ENCODE results near the gene ANO7.

Gene ANO7

DNA sequence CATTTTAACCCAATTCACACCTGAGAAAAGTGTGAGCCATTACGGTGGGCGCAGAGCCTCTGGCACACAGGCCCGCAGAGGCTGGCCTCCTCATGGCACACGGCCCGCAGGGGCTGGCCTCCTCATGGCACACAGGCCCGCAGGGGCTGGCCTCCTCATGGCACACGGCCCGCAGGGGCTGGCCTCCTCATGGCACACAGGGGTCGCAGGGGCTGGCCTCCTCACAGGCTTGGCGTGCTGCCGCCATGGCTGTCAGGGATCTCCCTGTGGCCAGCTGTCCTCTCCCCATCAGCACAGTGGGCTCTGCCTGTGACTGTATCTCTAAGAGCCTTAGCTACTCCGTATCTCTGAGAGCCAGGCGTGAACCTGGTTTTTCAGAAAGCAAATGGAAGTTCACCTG lies 24.6 kb downstream of the ANO7 start:
- no peak for DNase-seq

DNA sequence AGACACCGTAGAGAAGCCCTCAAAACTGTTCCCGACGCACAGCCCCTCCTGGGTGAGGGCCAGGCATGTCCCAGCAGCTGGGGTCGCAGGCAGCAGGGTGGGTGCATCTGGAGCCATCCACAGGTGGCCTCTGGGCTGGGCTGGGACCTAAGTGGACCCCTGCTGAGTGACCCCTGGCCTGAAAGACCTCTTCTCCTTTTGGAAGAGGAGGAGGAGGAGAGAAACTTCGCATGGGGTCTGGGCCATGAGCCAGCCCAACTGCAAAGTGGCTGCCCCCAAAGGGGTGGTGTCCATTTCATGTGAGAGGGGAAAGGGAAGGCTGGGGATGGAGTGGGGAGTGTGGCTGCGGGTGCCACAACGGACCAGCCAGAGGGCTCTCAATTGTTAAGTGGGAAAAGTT lies 25.1 kb downstream of the ANO7 start:
- no peak for DNase-seq

DNA sequence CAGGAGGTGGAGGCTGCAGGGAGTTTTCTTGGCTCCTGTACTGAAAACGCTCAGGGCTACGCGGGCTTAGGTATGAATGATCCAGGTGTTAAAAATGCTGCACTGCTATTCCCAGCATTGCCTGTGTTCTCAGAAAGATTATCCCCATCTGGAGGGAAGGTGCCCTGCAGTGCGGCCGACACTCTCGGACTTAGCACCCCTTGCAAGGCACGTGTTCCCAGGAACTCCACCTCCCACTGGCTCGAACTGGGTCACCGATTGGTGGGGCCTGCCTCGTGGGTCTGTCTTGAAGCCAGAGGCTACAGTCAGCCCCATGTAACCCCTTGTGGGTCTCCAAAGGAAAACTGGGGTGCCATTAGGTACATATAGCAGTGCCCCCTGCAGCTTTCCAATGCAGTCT lies 25.7 kb downstream of the ANO7 start:
- DNase-seq = no peak

DNA sequence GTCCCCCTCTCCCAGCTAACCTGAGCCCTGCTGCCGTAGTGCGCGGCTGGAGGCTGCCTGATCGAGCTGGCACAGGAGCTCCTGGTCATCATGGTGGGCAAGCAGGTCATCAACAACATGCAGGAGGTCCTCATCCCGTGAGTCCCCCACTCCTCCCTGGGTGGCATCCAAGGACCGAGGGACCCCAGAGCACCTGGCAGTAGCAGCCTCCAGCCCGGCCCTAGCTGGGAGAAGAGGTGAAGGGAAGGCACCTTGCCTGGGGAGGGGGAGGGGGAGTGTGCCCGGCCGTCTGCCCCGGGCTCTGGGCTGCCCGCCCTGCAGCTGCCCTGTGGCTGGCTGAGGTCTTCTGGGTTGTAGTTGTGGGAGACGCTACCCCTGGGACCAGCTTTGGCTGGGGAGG lies 26.3 kb downstream of the ANO7 start:
- no peak for DNase-seq

DNA sequence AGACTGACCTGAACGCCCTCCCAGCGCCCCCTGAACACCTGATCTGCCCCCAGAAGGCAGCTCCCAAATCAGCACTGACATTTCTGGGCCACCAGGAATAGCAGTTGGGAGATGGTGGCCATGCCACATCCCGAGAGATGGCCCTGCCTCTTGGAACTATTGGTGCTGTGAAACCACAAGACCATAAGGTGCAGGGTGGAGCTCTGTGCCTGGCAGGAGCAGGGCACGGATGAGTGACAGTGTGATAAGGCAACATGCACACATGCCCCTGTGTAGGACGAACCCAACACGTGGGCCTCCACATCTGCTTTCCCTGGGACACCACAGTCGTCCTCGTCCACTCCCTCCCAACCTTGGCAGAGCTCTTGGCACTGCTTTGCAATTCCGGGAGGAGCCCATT lies 26.9 kb downstream of the ANO7 start:
- no peak for DNase-seq

DNA sequence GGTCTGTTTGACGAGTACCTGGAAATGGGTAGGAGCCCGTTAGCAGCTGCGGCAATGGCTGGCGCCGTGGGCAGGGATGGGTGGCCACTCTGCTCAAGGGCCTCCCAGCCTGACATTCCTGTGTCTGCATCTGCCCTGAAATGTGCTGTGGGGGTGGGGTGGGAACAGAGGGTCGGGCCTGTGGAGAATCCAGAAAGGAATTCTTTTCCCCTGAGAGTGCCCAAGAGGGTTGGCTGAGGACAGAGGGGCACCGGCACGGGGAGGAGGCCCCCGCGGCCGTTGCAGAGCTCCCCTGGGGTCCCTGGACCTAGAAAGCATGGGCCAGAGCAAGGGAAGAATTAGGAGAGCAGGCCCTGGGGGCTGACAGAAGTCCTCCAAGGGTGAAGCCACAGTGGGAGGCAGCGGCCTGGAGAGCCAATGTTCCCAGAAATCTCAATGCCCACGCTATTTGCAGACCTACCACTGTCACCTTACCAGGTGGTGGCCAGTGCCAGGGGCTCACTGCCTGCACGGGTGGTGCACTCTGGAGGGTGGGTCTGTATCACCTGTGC lies 27.8 kb downstream of the ANO7 start:
- no peak for DNase-seq

DNA sequence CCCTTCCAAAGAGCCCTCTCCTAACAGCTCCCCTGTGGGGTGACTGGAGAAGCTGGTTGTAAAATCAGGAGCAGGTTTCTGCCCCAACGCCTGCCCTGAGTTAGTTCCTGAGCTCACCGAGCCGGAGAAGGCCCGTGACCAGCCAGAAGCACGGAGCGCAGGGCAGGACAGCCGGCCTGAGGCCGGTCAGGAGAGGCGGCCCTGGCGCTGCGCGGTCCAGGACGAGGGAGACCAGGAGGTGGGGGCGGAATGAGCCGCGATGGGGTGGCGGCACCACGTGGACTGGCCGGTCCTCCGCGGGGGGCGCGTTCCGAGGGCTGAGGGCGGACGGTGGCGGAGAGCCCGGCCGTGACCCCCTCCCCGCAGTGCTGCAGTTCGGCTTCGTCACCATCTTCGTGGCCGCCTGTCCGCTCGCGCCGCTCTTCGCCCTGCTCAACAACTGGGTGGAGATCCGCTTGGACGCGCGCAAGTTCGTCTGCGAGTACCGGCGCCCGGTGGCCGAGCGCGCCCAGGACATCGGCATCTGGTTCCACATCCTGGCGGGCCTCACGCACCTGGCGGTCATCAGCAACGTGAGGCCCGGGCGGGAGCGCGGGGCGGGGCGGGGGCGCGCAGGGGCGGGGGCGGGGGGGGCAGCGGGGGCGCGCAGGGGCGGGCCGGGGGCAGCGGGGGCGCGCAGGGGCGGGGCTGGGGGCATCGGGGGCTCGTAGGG lies 29.0 kb downstream of the ANO7 start:
- DNase-seq = peak; percentile 28

DNA sequence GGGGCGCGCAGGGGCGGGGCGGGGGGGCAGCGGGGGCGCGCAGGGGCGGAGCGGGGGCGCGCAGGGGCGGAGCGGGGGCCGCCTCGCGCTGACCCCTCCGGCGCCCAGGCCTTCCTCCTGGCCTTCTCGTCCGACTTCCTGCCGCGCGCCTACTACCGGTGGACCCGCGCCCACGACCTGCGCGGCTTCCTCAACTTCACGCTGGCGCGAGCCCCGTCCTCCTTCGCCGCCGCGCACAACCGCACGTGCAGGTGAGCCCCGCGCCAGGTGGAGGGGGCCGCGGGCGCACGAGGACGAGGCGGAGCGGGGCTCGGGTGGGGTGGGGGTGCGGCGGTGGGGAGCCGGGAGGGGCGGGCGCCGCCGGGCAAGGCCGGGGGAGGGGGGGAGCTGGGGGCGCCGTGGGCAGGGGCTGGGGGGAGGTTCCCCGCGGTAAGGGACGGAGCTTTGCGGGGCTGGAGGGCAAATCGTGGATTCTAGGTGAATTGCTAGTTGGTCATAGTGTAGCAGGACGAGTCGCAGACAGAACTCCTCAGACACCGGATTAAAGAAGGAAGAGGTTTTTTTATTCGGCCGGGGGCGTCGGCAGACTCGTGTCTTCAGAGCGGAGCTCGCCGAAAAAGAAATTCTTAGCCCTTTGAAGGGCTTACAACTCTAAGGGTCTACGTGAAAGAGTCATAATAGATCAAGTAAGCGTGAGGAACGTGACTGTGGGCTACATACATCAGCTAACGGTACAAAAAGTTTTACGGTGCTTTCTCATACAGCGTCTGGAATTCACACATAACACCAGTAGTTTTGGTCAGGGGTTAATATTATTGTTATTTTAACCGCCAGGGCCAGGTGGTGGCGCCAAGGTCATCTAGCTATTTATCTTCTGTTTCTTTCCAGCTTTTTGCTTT lies 29.9 kb downstream of the ANO7 start:
- DNase-seq = peak; percentile 30

DNA sequence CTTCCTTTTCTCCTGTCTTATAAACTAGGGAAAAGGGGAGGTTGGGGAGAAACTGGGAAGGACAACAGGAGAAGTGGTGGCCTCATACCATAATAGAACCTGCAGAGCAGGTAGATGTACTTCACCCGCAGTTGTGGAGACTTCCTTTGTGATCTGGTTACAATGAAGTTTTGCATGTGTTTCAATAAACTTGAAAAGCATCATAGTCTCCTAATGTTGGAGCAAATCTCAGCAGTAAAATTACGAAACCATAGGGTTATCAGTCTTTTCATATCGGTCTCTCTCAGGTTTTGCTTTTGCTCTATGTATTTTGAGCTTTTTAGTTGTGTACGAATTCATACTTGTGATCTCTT lies 30.5 kb downstream of the ANO7 start:
- DNase-seq = no peak

DNA sequence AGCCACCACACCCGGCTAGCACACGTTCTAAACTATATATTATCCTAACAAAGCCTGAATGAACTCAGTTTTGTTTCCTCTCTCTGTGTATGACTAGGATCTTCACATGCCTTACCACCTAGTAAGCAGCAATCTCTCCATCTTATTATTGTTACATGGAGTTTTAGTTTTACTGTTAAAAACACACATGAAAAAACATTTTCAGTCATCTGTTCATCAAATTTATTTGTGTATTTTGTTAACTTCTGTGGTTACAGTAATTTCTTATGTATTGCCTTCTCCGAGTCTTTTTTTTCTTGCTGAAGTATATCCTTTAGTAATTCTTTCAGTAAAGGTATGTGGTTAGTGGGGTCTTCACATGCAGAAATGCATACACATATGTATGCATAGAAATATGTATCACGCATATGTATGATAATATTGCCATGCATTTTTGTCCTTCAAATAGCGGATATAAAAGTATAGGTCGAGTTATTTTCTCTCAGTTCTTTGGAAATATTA lies 31.4 kb downstream of the ANO7 start:
- DNase-seq = no peak

DNA sequence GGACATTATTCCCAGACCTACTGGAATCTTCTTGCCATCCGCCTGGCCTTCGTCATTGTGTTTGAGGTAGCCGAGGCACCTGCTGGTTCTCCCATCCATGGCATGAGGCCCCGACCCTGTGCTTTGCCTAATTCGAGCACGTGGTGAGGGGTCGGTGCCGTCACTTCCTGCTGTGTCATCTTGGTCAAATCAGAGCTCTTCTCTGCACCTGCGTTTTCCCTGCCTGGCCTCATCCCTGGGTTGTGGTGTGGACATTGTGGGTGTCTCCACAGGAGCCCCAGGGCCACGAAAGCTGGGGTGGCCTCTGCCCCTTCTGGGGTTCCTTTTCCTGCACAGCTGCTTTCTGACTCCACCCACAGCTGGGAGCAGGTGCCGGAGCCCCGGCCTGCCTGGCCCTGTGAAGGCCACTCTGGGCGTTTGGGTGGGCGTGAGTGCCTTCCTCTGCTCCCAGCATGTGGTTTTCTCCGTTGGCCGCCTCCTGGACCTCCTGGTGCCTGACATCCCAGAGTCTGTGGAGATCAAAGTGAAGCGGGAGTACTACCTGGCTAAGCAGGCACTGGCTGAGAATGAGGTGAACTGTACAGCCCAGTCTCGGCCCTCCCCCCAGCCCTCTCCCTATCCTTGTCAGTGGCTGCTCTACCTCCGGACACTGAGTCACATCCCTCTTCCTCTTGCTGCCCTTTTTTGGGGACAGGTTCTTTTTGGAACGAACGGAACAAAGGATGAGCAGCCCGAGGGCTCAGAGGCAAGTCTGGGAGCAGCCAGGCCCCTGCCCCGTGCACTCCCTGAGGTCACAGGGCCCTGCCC lies 34.9 kb downstream of the ANO7 start:
- no peak for DNase-seq

DNA sequence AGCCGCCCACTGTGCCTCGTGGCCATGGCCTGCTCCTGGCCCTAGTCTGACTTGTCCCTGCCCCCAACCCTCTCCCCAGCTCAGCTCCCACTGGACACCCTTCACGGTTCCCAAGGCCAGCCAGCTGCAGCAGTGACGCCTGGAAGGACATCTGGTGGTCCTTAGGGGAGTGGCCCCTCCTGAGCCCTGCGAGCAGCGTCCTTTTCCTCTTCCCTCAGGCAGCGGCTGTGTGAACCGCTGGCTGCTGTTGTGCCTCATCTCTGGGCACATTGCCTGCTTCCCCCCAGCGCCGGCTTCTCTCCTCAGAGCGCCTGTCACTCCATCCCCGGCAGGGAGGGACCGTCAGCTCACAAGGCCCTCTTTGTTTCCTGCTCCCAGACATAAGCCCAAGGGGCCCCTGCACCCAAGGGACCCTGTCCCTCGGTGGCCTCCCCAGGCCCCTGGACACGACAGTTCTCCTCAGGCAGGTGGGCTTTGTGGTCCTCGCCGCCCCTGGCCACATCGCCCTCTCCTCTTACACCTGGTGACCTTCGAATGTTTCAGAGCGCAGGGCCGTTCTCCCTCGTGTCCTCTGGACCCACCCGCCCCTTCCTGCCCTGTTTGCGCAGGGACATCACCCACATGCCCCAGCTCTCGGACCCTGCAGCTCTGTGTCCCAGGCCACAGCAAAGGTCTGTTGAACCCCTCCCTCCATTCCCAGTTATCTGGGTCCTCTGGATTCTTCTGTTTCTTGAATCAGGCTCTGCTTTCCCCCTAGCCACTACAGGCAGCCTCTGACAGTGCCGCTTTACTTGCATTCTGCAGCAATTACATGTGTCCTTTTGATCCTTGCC lies 35.8 kb downstream of the ANO7 start:
- no peak for DNase-seq

DNA sequence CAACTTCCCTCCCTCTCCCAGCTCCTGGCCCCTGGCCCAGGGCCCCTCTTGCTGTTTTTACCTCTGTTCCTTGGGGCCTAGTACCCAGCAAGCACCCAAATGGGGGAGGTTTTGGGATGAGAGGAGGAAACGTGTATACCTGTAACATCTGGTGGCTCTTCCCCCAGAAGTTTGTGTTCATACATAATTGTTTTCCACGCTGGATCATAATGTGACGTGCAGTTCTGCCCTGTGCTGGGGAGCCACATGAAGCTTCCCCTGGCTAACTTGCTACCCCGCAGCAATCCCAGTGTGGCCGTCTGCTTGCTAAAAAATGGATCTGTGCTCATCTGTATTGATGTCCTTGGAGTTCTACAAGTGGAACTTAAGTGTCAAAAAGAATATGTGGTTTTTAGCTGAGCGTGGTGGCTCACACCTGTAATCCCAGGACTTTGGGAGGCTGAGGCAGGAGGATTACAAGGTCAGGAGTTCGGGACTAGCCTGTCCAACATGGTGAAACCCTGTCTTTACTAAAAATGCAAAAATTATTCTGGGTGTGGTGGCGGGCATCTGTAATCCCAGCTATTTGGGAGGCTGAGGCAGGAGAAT lies 36.5 kb downstream of the ANO7 start:
- no peak for DNase-seq

DNA sequence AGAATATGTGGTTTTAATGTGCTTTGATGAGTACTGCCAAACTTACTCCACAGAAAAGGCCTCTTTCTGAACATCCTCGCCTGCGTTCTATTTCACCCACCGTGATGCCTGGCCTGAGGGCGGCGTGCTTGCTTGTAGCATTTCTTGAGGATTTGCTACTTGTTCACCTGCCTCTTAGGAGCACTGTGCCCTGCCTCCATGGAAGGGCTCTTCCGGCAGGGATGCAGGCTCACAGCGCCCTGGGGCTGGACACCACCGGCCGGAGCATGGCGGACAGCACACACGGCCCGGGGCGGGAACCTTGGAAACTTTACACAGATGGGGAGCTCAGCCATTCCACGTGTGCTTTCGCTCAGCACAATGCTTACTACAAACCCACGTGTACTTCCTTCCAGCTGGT lies 37.1 kb downstream of the ANO7 start:
- DNase-seq = no peak

DNA sequence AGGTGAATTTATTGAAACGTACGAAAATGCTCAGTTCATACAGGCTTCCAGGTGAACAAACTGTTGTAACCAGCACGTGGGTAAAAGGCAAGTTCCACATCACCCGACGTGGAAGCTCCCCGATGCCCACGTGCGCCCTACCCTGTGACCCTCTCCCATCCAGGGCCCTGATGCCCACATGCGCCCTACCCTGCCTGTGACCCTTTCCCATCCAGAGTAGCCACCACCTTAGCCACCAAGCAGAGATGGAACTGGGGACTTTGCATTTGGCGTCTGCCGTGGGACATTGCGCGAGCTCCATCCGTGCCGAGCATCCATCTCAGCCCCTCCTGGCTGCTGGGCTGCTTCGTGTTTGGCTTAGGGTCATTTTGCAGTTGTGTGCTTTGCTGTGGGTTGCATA lies 37.5 kb downstream of the ANO7 start:
- no peak for DNase-seq

DNA sequence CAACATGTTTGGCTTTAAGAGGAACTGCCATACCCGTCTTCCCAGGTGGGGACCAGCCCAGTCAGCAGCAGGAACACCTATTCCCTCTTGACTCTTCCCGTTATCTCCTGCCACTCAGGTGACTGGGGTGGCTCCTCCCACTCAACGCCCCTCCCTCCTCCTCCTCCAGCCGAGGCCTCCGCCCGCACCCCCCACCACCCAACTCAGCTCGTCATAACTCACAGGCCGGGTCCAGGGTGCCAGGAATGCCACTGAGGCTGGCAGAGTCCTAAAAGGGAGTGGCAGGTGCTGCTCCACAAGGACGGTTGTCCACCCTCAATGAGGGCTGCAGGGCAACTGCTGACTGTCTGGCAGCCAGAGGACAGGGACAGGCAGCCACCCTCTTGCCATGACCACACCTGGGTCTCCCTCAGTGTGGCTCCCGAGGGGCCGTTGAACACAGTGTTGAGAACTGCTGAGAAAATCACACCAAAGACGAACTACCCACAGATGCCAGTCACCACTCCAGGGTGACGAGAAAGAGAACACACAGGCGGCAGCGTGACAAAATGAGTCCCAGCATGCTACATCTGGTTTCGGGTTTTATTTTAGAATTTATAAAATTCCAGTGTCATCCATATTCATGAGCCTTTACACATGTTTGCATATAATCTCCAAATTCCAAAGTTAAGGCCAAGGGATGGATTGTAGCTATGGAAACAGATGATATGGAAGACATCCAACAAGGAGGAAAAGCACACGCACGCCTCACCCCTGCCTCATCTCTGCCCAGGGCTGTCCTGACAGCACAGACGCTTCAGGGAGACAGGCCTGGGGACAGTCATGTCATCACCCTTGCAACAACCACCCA lies 38.5 kb downstream of the ANO7 start:
- DNase-seq = no peak

DNA sequence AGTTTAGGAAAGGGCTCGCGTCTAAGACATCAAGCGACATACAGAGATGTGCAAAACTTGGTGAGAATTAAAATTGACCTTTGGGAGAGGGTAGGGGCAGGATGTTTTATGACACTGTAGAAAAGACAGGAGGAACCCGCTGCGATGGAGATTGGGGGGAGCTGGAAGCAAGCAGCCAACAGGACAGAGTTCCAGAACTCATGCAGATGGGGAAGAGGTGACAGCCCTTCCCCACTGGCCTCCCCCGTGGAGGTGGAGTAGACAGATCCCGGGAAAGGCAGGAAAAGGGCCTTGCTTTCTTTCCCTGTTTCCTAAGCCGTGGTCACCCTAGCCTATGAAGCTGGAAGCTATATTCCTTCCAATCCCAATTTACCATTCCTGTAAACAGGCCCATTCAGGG lies 39.1 kb downstream of the ANO7 start:
- DNase-seq = no peak

DNA sequence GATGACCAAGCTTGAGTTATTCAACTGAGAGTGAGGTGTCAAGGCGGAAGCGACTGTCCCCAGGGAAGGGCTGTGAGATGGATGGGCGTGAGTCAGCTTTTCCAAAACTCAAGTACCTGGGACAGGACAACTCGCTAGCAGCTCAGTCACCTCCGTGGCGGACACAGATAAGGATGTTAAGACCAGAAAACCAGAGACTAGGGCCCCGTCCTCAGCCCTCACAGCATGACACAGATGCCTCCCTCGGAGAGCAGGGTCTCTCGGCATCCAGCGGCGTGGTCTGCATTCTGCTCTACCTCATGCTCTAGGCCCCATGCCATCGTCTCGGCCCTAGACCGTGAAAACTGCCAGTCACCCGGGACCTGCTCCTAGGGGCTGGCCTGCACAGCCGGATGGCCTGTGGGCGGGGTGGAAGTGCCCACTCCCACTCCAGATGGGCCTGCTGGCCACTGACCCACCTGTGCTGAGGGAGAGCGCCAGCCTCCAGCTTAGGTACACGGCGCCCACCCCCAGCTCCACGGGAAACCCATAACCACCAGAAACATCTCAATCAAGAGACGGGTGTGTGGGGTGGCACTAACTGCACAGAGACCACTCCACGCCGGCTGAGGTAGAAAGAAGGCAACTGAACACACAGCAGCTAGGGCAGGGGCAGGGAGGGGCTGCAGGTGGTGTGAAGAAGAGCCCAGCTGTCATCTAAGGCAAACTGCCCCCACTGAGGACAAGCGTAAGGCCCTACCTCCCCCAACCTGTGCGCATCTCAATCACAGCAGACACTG lies 39.8 kb downstream of the ANO7 start:
- no peak for DNase-seq

DNA sequence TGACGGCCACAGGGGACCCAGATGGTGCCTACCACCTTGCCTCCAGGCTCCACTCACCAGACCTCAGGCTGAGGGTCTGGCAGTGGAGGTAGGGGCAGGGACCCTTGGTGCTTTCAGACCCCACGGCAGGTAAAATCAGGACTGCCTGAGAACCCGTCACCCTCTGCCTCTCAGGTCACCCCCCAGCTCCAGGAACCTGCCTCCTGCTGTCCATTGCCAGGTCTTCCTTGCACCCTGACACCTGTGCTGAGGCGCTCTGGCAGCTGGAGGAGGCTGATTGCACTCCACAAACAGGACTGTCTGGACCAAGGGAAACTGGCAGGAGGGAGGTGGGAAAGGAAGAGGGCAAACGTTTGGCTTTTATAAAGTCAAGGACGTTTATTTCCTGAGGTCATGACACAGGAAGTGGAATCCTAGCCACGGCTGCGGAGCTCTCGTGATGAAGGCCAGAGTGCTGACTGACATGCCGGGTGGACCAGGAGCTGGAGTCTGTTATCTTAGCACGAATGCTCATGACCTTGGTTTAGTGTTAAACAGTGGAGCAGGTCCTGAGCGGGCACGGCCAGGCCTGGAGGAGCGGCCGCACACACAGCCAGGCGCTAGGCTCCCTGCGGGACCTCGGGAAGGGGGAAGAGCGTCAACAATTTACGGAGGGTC lies 40.5 kb downstream of the ANO7 start:
- DNase-seq = no peak
